ENCODE data around the gene ELMO1. TPM values are rescaled to one million over a fixed set of nuclear protein-coding genes. Genes with fewer than 3 reads are reported as not detected.

ELMO1 gene
- polyA plus RNA-seq, 1 donor (not counting 4 experiments of a cell fraction or from before 2014, with no cell fraction given): not detected

DNA sequence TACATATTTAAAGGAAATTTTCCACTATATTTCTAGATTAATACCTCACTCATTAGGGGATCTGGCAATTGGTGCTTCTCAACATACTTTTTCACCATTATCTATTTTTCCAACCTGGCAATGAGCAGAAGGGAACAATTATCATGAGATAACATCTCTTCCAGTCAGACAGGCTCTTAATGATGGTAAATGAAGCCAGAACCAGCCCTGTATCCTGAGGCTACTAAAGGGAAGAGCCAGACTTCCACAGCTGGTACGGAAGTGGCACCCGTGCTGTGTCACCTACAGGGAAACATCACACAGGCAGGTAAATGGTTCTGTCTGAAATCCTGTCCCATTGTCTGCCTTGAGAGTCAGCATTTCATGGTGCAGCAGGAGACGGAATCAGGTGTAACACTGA, 75.9 kb downstream of the ELMO1 start:
- Histone ChIP-seq H3K4me1 (ENCODE audit: control insufficient read depth, extremely low read depth, insufficient read depth, low read length) (no peaks in the 10 kb centered on the region), H3K4me2 (ENCODE audit: control insufficient read depth, extremely low read depth, insufficient read depth, low read depth, low read length) (no peak overlapping the region), H3K27ac (ENCODE audit: control insufficient read depth, insufficient read depth, low read length) (no peak overlapping the region), H3K36me3 (ENCODE audit: control insufficient read depth in 2 of 2, extremely low read depth in 1 of 2, insufficient read depth in 2 of 2, low read length in 2 of 2) (no peaks in the 10 kb centered on the region), H3K9ac (ENCODE audit: control insufficient read depth, extremely low read depth, insufficient read depth, low read length) (no peak overlapping the region), H3K27me3 (ENCODE audit: control insufficient read depth, extremely low read depth, insufficient read depth, low read length) (no peaks in the 10 kb centered on the region), H3K79me2 (ENCODE audit: control insufficient read depth, insufficient read depth, low read length) (no peaks in the 10 kb centered on the region), H4K20me1 (ENCODE audit: control insufficient read depth, extremely low read depth, insufficient read depth, low read length) (no peaks in the 10 kb centered on the region), H3K4me3 (ENCODE audit: control insufficient read depth in 2 of 3, extremely low read depth in 1 of 3, insufficient read depth in 2 of 3, low read depth in 1 of 3, low read length in 3 of 3) (no peak overlapping the region), H2AFZ (ENCODE audit: control insufficient read depth, low read length) (no peak overlapping the region), H3K9me1 (ENCODE audit: control insufficient read depth, extremely low read depth, insufficient read depth, low read length) (no peaks in the 10 kb centered on the region), H3K9me3 (ENCODE audit: control insufficient read depth, low read depth, low read length) (no peaks in the 10 kb centered on the region)
- DNase-seq (ENCODE audit: low read depth, low spot score): no peak
- dilution Hi-C loops (cut with MboI; ENCODE audit: extremely low pct_ligation_motif_present, low sequenced_read_pairs): no loop called here
- FAIRE-seq: no peak
- TF ChIP-seq, protein P1, sequence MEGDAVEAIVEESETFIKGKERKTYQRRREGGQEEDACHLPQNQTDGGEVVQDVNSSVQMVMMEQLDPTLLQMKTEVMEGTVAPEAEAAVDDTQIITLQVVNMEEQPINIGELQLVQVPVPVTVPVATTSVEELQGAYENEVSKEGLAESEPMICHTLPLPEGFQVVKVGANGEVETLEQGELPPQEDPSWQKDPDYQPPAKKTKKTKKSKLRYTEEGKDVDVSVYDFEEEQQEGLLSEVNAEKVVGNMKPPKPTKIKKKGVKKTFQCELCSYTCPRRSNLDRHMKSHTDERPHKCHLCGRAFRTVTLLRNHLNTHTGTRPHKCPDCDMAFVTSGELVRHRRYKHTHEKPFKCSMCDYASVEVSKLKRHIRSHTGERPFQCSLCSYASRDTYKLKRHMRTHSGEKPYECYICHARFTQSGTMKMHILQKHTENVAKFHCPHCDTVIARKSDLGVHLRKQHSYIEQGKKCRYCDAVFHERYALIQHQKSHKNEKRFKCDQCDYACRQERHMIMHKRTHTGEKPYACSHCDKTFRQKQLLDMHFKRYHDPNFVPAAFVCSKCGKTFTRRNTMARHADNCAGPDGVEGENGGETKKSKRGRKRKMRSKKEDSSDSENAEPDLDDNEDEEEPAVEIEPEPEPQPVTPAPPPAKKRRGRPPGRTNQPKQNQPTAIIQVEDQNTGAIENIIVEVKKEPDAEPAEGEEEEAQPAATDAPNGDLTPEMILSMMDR (optimal IDR thresholded peaks at IDR 0.05 in 1 of 3, IDR thresholded peaks at IDR 0.05 in 1 of 3, conservative IDR thresholded peaks at IDR 0.05 in 1 of 3; ENCODE audit: extremely low read depth in 1 of 3, insufficient read depth in 2 of 3, low read length in 3 of 3): no peak
- no peak for TF ChIP-seq EZH2 (IDR thresholded peaks at IDR 0.05; ENCODE audit: low read length)

DNA sequence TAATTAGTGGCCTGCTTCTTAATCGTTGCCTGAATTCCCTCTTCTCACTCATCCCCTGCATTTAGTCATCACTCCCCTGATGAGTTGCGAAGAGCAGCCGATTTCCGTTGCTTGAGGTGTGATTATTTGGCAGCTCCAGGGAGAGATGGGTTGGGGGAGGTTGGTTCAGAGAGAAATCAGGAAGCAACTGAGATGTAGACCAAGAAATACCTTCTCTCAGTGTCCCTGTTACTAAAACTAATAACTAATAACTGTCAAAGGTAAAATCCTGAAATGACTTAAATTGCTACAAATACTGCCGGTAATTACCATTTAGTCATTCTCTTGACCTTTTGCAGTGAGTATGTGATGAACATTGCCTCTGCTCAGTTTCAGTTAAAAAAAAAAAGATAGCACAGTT, 76.9 kb downstream of the ELMO1 start:
- no peak overlapping the region for H3K27ac ChIP-seq (ENCODE audit: control insufficient read depth, insufficient read depth, low read length)
- H3K27me3 ChIP-seq (ENCODE audit: control insufficient read depth, extremely low read depth, insufficient read depth, low read length): no peaks in the 10 kb centered on the region
- no peaks in the 10 kb centered on the region for H3K79me2 ChIP-seq (ENCODE audit: control insufficient read depth, insufficient read depth, low read length)
- H3K4me1 ChIP-seq (ENCODE audit: control insufficient read depth, extremely low read depth, insufficient read depth, low read length): no peaks in the 10 kb centered on the region
- H3K4me3 ChIP-seq (ENCODE audit: control insufficient read depth in 2 of 3, extremely low read depth in 1 of 3, insufficient read depth in 2 of 3, low read depth in 1 of 3, low read length in 3 of 3): no peak overlapping the region
- no peak overlapping the region for H3K9ac ChIP-seq (ENCODE audit: control insufficient read depth, extremely low read depth, insufficient read depth, low read length)
- H3K9me1 ChIP-seq (ENCODE audit: control insufficient read depth, extremely low read depth, insufficient read depth, low read length): no peaks in the 10 kb centered on the region
- TF ChIP-seq, protein P1 (optimal IDR thresholded peaks at IDR 0.05 in 1 of 3, IDR thresholded peaks at IDR 0.05 in 1 of 3, conservative IDR thresholded peaks at IDR 0.05 in 1 of 3; ENCODE audit: extremely low read depth in 1 of 3, insufficient read depth in 2 of 3, low read length in 3 of 3): no peak
- no peaks in the 10 kb centered on the region for H3K36me3 ChIP-seq (ENCODE audit: control insufficient read depth in 2 of 2, extremely low read depth in 1 of 2, insufficient read depth in 2 of 2, low read length in 2 of 2)
- no peak overlapping the region for H2AFZ ChIP-seq (ENCODE audit: control insufficient read depth, low read length)
- dilution Hi-C loops (cut with MboI; ENCODE audit: extremely low pct_ligation_motif_present, low sequenced_read_pairs): no loop called here
- no peak for FAIRE-seq
- H4K20me1 ChIP-seq (ENCODE audit: control insufficient read depth, extremely low read depth, insufficient read depth, low read length): no peaks in the 10 kb centered on the region
- H3K9me3 ChIP-seq (ENCODE audit: control insufficient read depth, low read depth, low read length): no peaks in the 10 kb centered on the region
- no peak for DNase-seq (ENCODE audit: low read depth, low spot score)
- H3K4me2 ChIP-seq (ENCODE audit: control insufficient read depth, extremely low read depth, insufficient read depth, low read depth, low read length): no peak overlapping the region

Measured in keratinocyte (primary cell).